Calu3 (cell line): ENCODE measurements around the gene CCDC172. TPM values are rescaled to one million over a fixed set of nuclear protein-coding genes. Genes with fewer than 3 reads are reported as not detected.

Source experiments
- BruUV-seq: library from RNA; stranded (reverse); fragments of 400-500 nt; replicated peaks from 2 replicates; lab custom pipeline; 2021; lab: Mats Ljungman, UMichigan
- CTCF ChIA-PET: fragments of 300-600 bp; sonication (Branson Sonifier 250); formaldehyde crosslinking; loops from one replicate; lab custom pipeline; 2022; ENCODE audit warnings: antibody characterized with exemption; lab: Charles Lee
- DNase-seq: peaks from one replicate; pipeline ENCODE4 v3.0.0; 2022
- H3K27ac Mint-ChIP-seq: one replicate; pipeline ENCODE4 v1.8.0; 2022; ENCODE audit warnings: mixed read lengths; ENCODE audit not compliant: unreplicated experiment
- H3K27me3 Mint-ChIP-seq: one replicate; pipeline ENCODE4 v1.8.0; 2022; ENCODE audit warnings: mixed read lengths; ENCODE audit not compliant: unreplicated experiment
- H3K36me3 Mint-ChIP-seq: one replicate; pipeline ENCODE4 v1.8.0; 2022; ENCODE audit warnings: mild to moderate bottlenecking, moderate library complexity, mixed read lengths; ENCODE audit not compliant: insufficient read depth, unreplicated experiment
- H3K4me1 Mint-ChIP-seq: one replicate; pipeline ENCODE4 v1.8.0; 2022; ENCODE audit warnings: mild to moderate bottlenecking, low read depth, mixed read lengths; ENCODE audit not compliant: unreplicated experiment
- H3K4me3 Mint-ChIP-seq: one replicate; pipeline ENCODE4 v1.8.0; 2022; ENCODE audit warnings: mild to moderate bottlenecking, low read depth, moderate library complexity, mixed read lengths; ENCODE audit not compliant: unreplicated experiment
- H3K9me3 Mint-ChIP-seq: one replicate; pipeline ENCODE4 v1.8.0; 2022; ENCODE audit warnings: low read depth, mixed read lengths; ENCODE audit not compliant: unreplicated experiment
- intact Hi-C: fragments of 100-400 bp; cut with micrococcal nuclease; formaldehyde crosslinking; loops from one replicate; pipeline ENCODE4 v1.10.0; 2022; ENCODE audit not compliant: unreplicated experiment
- total RNA-seq: library from RNA; stranded (reverse); gene quantifications from 2 replicates; pipeline ENCODE4 v1.2.3, GENCODE V29; 2022
- TF ChIP-seq, protein P1 (sequence below): fragments of 200-600 bp; IDR thresholded peaks from one replicate; pipeline ENCODE4 v1.8.0; 2022; ENCODE audit warnings: antibody characterized with exemption; ENCODE audit not compliant: unreplicated experiment

Gene CCDC172
- total RNA-seq, 1 experiment from 2014 or later, result not detected

DNA sequence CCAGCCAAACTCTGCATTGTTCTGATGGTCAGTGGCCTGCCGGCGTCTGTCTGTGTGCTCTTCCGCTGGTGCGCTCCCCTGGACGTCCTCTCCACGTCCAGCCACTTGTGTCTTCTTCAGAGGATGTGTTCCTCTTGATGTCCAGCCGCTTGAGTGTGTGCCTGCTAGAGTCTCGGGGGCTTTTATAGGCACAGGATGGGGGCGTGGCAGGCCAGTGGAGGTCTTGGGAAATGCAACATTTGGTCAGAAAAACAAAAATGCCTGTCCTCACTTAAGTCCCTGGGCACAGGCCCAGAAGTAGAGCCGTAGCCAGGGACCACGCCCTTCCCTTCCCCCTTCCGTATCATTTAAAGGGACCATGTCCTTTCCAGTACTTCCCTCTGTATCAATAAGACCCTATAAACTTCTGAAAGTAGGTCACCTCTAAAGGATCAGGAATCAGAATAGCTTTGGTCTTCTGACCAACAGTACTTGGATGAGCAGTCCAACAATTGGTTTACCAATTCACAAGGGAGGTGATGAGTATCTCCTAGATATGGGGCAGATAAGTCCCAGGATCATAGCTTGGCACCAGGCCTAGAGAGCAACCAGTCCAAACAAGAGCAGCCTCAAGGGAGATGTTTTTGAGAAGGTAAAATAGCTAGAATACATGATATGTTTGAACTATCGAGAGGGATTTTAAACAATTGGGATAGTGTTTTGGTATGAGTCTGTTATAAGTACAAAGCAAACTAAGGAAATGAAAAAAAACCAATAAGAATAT lies 71.2 kb downstream of the CCDC172 start:
- H3K9me3 Mint-ChIP-seq, result no peaks in the 10 kb centered on the region
- no peak overlapping the region for H3K4me3 Mint-ChIP-seq
- DNase-seq, result no peak
- TF ChIP-seq, protein P1, sequence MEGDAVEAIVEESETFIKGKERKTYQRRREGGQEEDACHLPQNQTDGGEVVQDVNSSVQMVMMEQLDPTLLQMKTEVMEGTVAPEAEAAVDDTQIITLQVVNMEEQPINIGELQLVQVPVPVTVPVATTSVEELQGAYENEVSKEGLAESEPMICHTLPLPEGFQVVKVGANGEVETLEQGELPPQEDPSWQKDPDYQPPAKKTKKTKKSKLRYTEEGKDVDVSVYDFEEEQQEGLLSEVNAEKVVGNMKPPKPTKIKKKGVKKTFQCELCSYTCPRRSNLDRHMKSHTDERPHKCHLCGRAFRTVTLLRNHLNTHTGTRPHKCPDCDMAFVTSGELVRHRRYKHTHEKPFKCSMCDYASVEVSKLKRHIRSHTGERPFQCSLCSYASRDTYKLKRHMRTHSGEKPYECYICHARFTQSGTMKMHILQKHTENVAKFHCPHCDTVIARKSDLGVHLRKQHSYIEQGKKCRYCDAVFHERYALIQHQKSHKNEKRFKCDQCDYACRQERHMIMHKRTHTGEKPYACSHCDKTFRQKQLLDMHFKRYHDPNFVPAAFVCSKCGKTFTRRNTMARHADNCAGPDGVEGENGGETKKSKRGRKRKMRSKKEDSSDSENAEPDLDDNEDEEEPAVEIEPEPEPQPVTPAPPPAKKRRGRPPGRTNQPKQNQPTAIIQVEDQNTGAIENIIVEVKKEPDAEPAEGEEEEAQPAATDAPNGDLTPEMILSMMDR, result no peak
- H3K36me3 Mint-ChIP-seq, result no peaks in the 10 kb centered on the region
- H3K27ac Mint-ChIP-seq, result no peak overlapping the region
- intact Hi-C loops, result no loop called here
- no peaks in the 10 kb centered on the region for H3K4me1 Mint-ChIP-seq
- no TSS peak for BruUV-seq
- peaks cover 13% of the 10 kb centered on the region for H3K27me3 Mint-ChIP-seq
- CTCF ChIA-PET, result no interaction called here

DNA sequence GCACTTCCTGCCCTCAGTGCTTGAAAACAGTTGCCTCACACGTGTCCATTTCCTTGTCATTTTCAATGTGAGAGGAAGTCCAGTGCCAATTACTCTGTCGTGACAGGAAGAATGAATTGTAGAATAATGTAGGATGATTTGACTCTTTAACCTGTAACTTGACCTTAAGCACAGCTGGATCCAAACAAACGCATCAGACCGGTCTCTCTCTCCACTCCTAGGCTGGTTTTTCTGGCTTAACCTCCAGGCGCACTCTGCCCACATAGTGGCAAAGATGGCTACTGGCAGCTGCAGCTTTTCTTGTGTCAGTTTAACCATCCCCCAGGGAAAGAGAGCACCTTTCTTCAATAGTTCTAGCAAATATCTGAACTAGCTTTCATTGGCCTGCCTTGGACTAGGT lies 74.0 kb downstream of the CCDC172 start:
- no TSS peak for BruUV-seq
- H3K4me1 Mint-ChIP-seq, result no peaks in the 10 kb centered on the region

DNA sequence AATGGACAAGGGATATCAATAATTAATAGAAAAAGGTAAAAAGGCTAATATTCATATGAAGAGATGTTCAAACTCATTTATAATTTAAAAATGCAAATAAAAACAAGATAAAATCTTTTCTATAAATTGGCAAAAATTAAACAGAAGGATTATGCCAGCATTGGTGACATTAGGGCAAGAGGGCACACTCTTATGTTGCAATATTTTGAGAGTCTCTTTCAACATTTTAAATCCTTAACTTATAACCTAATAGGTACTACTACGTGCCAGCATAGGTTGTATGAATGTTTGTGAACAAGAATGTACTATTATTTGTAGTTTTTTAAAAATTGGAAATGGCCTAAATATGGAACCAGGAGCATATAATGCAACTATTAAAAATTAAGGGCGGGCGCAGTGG lies 78.6 kb downstream of the CCDC172 start:
- intact Hi-C loops, result no loop called here
- DNase-seq, result no peak
- no TSS peak for BruUV-seq
- no peaks in the 10 kb centered on the region for H3K4me1 Mint-ChIP-seq
- peaks cover 9% of the 10 kb centered on the region for H3K27me3 Mint-ChIP-seq
- no peak overlapping the region for H3K27ac Mint-ChIP-seq
- no peak overlapping the region for H3K4me3 Mint-ChIP-seq
- H3K9me3 Mint-ChIP-seq, result peaks cover 2% of the 10 kb centered on the region
- H3K36me3 Mint-ChIP-seq, result no peaks in the 10 kb centered on the region
- TF ChIP-seq, protein P1, result no peak
- CTCF ChIA-PET, result no interaction called here

More for the DNA sequence above, 74.0 kb downstream of the CCDC172 start:
- no peaks in the 10 kb centered on the region for H3K9me3 Mint-ChIP-seq
- DNase-seq, result no peak
- no peaks in the 10 kb centered on the region for H3K27me3 Mint-ChIP-seq
- TF ChIP-seq, protein P1, result no peak
- H3K27ac Mint-ChIP-seq, result no peak overlapping the region
- no peaks in the 10 kb centered on the region for H3K36me3 Mint-ChIP-seq
- CTCF ChIA-PET, result no interaction called here
- no peak overlapping the region for H3K4me3 Mint-ChIP-seq
- intact Hi-C loops, result no loop called here

DNA sequence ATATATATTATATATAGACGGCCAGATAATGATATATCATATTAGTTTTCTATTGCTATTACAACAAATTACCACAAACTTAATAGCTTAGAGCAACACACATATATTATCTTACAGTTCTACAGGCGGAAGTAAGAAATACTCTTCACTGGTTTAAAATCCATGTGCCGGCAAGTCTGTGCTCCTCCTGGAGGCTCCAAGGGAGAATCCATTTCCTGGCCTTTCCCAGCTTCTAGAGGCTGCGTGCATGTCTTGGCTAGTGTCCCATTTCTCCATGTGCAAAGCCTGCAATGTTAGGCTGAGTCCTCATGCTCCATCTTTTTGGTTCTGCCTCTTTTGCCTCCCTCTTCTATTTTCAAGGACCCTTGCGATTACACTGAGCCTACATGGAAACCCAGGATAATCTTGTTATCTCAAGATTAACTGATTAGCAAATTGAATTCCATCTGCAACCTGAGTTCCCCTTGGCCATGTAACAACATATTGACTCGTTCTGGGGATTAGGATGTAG lies 79.5 kb downstream of the CCDC172 start:
- CTCF ChIA-PET, result no interaction called here

More for the DNA sequence above, 79.5 kb downstream of the CCDC172 start:
- Mint-ChIP-seq H3K36me3 (no peaks in the 10 kb centered on the region), H3K4me1 (no peaks in the 10 kb centered on the region), H3K27me3 (peaks cover 13% of the 10 kb centered on the region), H3K9me3 (peaks cover 2% of the 10 kb centered on the region), H3K27ac (no peak overlapping the region), H3K4me3 (no peak overlapping the region)
- intact Hi-C loops, result no loop called here
- no TSS peak for BruUV-seq
- TF ChIP-seq, protein P1, result no peak
- no peak for DNase-seq
